ENCODE measurements around the gene NLGN4Y.
"Not testable (repeated sequence)": the region's sequence is repeated elsewhere in the genome, so short reads cannot be mapped to it uniquely, and the experiment has no call there.

The NLGN4Y gene

GRCh38 chrY:14834103-14835060 lies 310.1 kb downstream of the NLGN4Y start:
- DNase-seq (ENCODE audit: low read depth in 2 of 2), result no peak

- no peak for DNase-seq (ENCODE audit: low read depth in 2 of 2)
These were observed 313.1 kb downstream of the NLGN4Y start for GRCh38 chrY:14837466-14837865.

- no peak for DNase-seq (ENCODE audit: low read depth in 2 of 2)
These were observed 326.4 kb downstream of the NLGN4Y start for GRCh38 chrY:14850734-14851133.

- DNase-seq (ENCODE audit: low read depth in 2 of 2), result no peak
These were observed 336.1 kb downstream of the NLGN4Y start for GRCh38 chrY:14860448-14860847.

- DNase-seq (ENCODE audit: low read depth in 2 of 2), result not testable (repeated sequence)
These were observed 336.7 kb downstream of the NLGN4Y start for GRCh38 chrY:14861033-14861432.

GRCh38 chrY:14871971-14872370 lies 347.6 kb downstream of the NLGN4Y start:
- DNase-seq (ENCODE audit: low read depth in 2 of 2), result no peak

Measured in stimulated activated CD8-positive, alpha-beta memory T cell treated with anti-CD3 and anti-CD28 coated beads, Interleukin-15, amount 100 ng/mL, for 48 hours (primary cell).